WERI-Rb-1 (cell line): ENCODE results near the gene UACA.

Source experiments
- DNase-seq: peaks from one replicate; pipeline ENCODE4 v3.0.0-alpha.2; 2020
- H3K27ac ChIP-seq: fragments of 250-450 bp; sonication (Bioruptor Pico); 2 replicates; pipeline ENCODE4 v1.5.1; 2020; ENCODE audit warnings: mild to moderate bottlenecking, moderate library complexity
- H3K27me3 ChIP-seq: fragments of 250-450 bp; sonication (Bioruptor Pico); 2 replicates; pipeline ENCODE4 v1.5.1; 2021; ENCODE audit warnings: mild to moderate bottlenecking, low read depth, moderate library complexity; ENCODE audit not compliant: insufficient read depth, severe bottlenecking
- H3K36me3 ChIP-seq: fragments of 250-450 bp; sonication (Bioruptor Pico); 2 replicates; pipeline ENCODE4 v1.5.1; 2020; ENCODE audit warnings: mild to moderate bottlenecking, moderate library complexity
- H3K4me3 ChIP-seq: 2 replicates; pipeline ENCODE4 v1.5.1; 2011; ENCODE audit warnings: low read depth, mild to moderate bottlenecking, control low read depth, low read length
- H3K9me3 ChIP-seq: fragments of 250-450 bp; sonication (Bioruptor Pico); 2 replicates; pipeline ENCODE4 v1.5.1; 2021; ENCODE audit warnings: mild to moderate bottlenecking, moderate library complexity; ENCODE audit not compliant: severe bottlenecking
- TF ChIP-seq, protein P1 (sequence below): IDR thresholded peaks from 2 replicates; pipeline ENCODE4 v1.5.1; 2011; ENCODE audit warnings: low read depth, mild to moderate bottlenecking, control low read depth, inconsistent platforms, low read length

The UACA gene

DNA sequence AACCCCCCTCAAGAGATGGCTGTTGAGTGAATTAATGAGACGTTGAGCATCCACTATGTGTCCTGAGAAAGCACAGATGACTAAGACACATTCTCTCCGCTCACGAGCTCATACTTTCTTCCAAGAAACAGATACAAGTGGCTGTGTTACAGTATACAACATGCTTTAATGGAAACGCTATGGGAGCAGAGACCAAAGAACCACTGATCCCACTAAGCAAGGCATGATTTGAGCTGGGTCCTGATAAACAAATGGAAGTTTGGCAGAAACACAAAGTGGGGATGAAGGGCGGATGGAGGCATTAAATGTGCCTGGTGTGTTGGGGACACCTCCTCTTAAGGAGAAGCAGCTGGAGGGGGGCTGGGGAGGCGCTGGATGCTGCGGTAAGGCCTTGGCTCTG lies 129.4 kb downstream of the UACA start:
- Histone ChIP-seq H3K27ac (no peak overlapping the region), H3K4me3 (no peak overlapping the region), H3K9me3 (no peaks in the 10 kb centered on the region), H3K36me3 (no peaks in the 10 kb centered on the region), H3K27me3 (peaks cover 13% of the 10 kb centered on the region)
- no peak for DNase-seq
- TF ChIP-seq, protein P1, sequence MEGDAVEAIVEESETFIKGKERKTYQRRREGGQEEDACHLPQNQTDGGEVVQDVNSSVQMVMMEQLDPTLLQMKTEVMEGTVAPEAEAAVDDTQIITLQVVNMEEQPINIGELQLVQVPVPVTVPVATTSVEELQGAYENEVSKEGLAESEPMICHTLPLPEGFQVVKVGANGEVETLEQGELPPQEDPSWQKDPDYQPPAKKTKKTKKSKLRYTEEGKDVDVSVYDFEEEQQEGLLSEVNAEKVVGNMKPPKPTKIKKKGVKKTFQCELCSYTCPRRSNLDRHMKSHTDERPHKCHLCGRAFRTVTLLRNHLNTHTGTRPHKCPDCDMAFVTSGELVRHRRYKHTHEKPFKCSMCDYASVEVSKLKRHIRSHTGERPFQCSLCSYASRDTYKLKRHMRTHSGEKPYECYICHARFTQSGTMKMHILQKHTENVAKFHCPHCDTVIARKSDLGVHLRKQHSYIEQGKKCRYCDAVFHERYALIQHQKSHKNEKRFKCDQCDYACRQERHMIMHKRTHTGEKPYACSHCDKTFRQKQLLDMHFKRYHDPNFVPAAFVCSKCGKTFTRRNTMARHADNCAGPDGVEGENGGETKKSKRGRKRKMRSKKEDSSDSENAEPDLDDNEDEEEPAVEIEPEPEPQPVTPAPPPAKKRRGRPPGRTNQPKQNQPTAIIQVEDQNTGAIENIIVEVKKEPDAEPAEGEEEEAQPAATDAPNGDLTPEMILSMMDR = no peak

- H3K4me3 ChIP-seq = no peak overlapping the region
- no peak overlapping the region for H3K27ac ChIP-seq
- H3K9me3 ChIP-seq = no peaks in the 10 kb centered on the region
- H3K27me3 ChIP-seq = peaks cover 10% of the 10 kb centered on the region
- DNase-seq = no peak
- TF ChIP-seq, protein P1 = no peak
- no peaks in the 10 kb centered on the region for H3K36me3 ChIP-seq
Measured at GRCh38 chr15:70633103-70633831, 130.1 kb downstream of the UACA start.

DNA sequence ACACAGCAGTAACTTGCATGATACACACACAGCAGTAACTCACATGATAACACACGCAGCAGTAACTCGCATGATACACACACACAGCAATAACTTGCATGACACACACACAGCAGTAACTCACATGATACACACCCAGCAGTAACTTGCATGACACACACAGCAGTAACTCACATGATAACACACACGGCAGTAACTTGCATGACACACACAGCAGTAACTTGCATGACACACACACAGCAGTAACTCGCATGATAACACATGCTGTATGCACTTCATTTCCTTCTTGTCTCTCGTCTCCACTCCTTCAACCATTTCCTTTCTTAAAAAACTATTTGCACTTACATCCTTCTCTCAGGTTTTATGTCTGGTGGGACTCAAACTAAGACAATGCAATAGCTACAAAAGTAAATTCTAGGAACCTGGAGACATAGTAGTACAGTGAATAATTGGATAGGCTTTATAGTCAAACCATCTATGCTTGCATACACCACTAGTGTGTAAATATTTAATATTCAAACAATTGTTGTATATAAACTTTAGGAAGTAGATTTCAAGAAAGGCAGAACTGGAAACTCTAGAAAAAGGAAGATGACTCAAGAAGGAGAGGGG lies 130.8 kb downstream of the UACA start:
- TF ChIP-seq, protein P1 = no peak
- DNase-seq = no peak
- Histone ChIP-seq H3K9me3 (no peaks in the 10 kb centered on the region), H3K4me3 (no peak overlapping the region), H3K36me3 (no peaks in the 10 kb centered on the region), H3K27ac (no peak overlapping the region), H3K27me3 (peaks cover 5% of the 10 kb centered on the region)

GRCh38 chr15:70632079-70632478 lies 131.3 kb downstream of the UACA start:
- TF ChIP-seq, protein P1 = no peak
- Histone ChIP-seq H3K4me3 (no peak overlapping the region), H3K9me3 (no peaks in the 10 kb centered on the region), H3K36me3 (no peaks in the 10 kb centered on the region), H3K27ac (no peak overlapping the region), H3K27me3 (peaks cover 5% of the 10 kb centered on the region)
- DNase-seq = no peak

DNA sequence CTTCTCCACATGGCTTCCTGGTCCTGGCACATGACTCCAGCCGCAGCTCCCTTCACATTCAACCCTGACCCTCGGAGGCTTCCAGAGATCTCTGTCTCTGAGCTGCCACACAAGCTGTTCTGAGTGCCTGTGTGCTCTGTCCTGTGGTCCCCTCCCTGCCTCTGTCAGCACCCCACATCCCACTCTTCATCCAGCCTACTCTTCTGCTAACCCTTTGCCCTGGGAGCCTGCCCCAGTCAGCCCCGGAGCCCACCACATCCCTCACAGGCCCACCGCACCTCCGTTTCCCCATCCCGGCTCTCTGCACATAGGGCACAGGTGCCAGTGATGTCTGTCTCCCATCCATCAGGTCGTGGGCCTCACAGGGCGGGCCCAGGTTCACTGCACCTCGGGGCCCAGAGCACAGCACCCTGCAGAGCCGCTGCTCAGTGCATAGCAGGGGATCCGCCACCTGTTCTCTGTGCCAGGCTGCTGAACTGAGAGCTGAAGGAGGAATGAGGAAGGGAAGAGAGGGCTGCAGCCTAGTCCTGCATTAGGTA lies 133.6 kb downstream of the UACA start:
- TF ChIP-seq, protein P1 = no peak
- Histone ChIP-seq H3K27me3 (no peaks in the 10 kb centered on the region), H3K36me3 (no peaks in the 10 kb centered on the region), H3K27ac (no peak overlapping the region), H3K9me3 (no peaks in the 10 kb centered on the region), H3K4me3 (no peak overlapping the region)
- DNase-seq = no peak
